Germinal center (tissue), 1 donor: ENCODE results near the gene SIK2.

Experiments
- DNase-seq: peaks from one replicate; pipeline ENCODE4 v3.0.0; 2012; ENCODE audit warnings: mixed read lengths, low spot score

SIK2 gene

GRCh38 chr11:111601979-111602864, at the start of gene SIK2:
Gene SIK2 (plus strand): TSS chr11:111602449. CDS start chr11:111602564, 115 bp downstream.
- DNase-seq: peak; percentile 92

- no peak for DNase-seq
Observed at GRCh38 chr11:111554532-111554931, 47.7 kb upstream of the SIK2 start.

- no peak for DNase-seq
Observed at GRCh38 chr11:111555255-111555654, 47.0 kb upstream of the SIK2 start.

- no peak for DNase-seq
Observed at GRCh38 chr11:111557425-111558111, 44.7 kb upstream of the SIK2 start.

GRCh38 chr11:111559800-111560464, 42.3 kb upstream of the SIK2 start:
- no peak for DNase-seq

- no peak for DNase-seq
Observed at GRCh38 chr11:111560800-111561199, 41.4 kb upstream of the SIK2 start.

- DNase-seq: no peak
Observed at GRCh38 chr11:111561306-111561705, 40.9 kb upstream of the SIK2 start.

GRCh38 chr11:111561791-111562325, 40.4 kb upstream of the SIK2 start:
- no peak for DNase-seq

GRCh38 chr11:111562692-111563389, 39.4 kb upstream of the SIK2 start:
- DNase-seq: no peak

GRCh38 chr11:111565114-111565720, 37.0 kb upstream of the SIK2 start:
- DNase-seq: peak; percentile 61

- DNase-seq: no peak
Observed at GRCh38 chr11:111566324-111566723, 35.9 kb upstream of the SIK2 start.

- DNase-seq: no peak
Observed at GRCh38 chr11:111569476-111569875, 32.8 kb upstream of the SIK2 start.

- DNase-seq: no peak
Observed at GRCh38 chr11:111570796-111571195, 31.5 kb upstream of the SIK2 start.

GRCh38 chr11:111571829-111572501, 30.3 kb upstream of the SIK2 start:
- DNase-seq: no peak

- no peak for DNase-seq
Observed at GRCh38 chr11:111572581-111572980, 29.7 kb upstream of the SIK2 start.

- no peak for DNase-seq
Observed at GRCh38 chr11:111573821-111574249, 28.4 kb upstream of the SIK2 start.

- no peak for DNase-seq
Observed at GRCh38 chr11:111574373-111575225, 27.6 kb upstream of the SIK2 start.

GRCh38 chr11:111575740-111576139, 26.5 kb upstream of the SIK2 start:
- DNase-seq: no peak

GRCh38 chr11:111577821-111578220, 24.4 kb upstream of the SIK2 start:
- DNase-seq: no peak

- no peak for DNase-seq
Observed at GRCh38 chr11:111581341-111581740, 20.9 kb upstream of the SIK2 start.
